HG02642 (cell line): ENCODE data around the gene TCF7L1.

Experiments used
- ATAC-seq: cut with Tn5 transposase; IDR thresholded peaks from one replicate; pipeline ENCODE4 v1.9.1; 2021; ENCODE audit warnings: mild to moderate bottlenecking; ENCODE audit not compliant: unreplicated experiment, poor library complexity

The TCF7L1 gene

GRCh38 chr2:85269959-85270358 lies 136.8 kb downstream of the TCF7L1 start:
- ATAC-seq = no peak

GRCh38 chr2:85272357-85272756 lies 139.2 kb downstream of the TCF7L1 start:
- no peak for ATAC-seq

GRCh38 chr2:85273738-85274731 lies 140.8 kb downstream of the TCF7L1 start:
- ATAC-seq = no peak

GRCh38 chr2:85275984-85276540 lies 142.9 kb downstream of the TCF7L1 start:
- no peak for ATAC-seq

GRCh38 chr2:85276571-85277118 lies 143.5 kb downstream of the TCF7L1 start:
- no peak for ATAC-seq

- ATAC-seq = no peak
Measured at GRCh38 chr2:85277416-85278158, 144.4 kb downstream of the TCF7L1 start.

GRCh38 chr2:85278361-85278760 lies 145.2 kb downstream of the TCF7L1 start:
- no peak for ATAC-seq

- no peak for ATAC-seq
Measured at GRCh38 chr2:85281553-85281952, 148.4 kb downstream of the TCF7L1 start.

- ATAC-seq = no peak
Measured at GRCh38 chr2:85282914-85283313, 149.7 kb downstream of the TCF7L1 start.

GRCh38 chr2:85283641-85284040 lies 150.4 kb downstream of the TCF7L1 start:
- no peak for ATAC-seq

- ATAC-seq = no peak
Measured at GRCh38 chr2:85286918-85287317, 153.7 kb downstream of the TCF7L1 start.

GRCh38 chr2:85287721-85288120 lies 154.5 kb downstream of the TCF7L1 start:
- ATAC-seq = no peak

GRCh38 chr2:85288244-85288725 lies 155.1 kb downstream of the TCF7L1 start:
- no peak for ATAC-seq

GRCh38 chr2:85291425-85292023 lies 158.3 kb downstream of the TCF7L1 start:
- no peak for ATAC-seq

GRCh38 chr2:85302121-85302520 lies 168.9 kb downstream of the TCF7L1 start:
- no peak for ATAC-seq

GRCh38 chr2:85303780-85304531 lies 170.8 kb downstream of the TCF7L1 start:
- ATAC-seq = no peak

- no peak for ATAC-seq
Measured at GRCh38 chr2:85307527-85307897, 174.3 kb downstream of the TCF7L1 start.

- ATAC-seq = no peak
Measured at GRCh38 chr2:85308201-85308600, 175.0 kb downstream of the TCF7L1 start.

- no peak for ATAC-seq
Measured at GRCh38 chr2:85308896-85309555, 175.8 kb downstream of the TCF7L1 start.
